ENCODE results near the gene FNDC3B. TPM values are rescaled to one million over a fixed set of nuclear protein-coding genes. Genes with fewer than 3 reads are reported as not detected.

The FNDC3B gene
- total RNA-seq, 2 donors from 2014 or later = 80.6 to 107 TPM

DNA sequence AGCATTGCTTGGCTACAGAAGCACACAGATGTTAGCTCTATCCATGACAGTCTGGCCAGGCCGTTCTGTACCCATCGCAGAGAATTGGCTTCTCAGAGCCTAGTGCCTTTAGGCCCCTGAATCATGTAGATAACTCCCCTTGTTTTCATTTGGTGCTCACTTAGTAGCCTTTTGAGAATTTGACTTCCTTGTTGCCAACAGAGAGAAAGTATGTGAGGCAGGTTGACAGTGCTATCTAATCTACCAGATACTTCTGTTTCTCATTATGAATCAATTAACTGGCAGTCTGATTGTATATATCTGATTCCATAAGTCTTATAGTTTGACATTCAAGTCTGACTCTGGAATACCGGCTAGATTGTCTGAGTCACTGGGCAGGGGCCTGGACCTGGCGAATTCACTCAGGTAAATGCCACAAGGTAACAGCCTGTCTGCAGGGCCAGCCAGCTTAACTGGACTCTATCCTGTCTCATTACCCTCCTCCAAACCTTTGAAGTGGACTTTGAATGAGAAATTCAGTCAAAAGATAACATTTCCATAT, 248.6 kb downstream of the FNDC3B start:
- WGBS, 2 experiments (ENCODE audit: insufficient coverage in 1 of 2, insufficient read length in 1 of 2) = 95 to 96% methylated on average over 2 to 4 of the region's 4 CpGs
- Mint-ChIP-seq H3K27me3 (ENCODE audit: insufficient read depth) (no peaks in the 10 kb centered on the region), H3K9me3 (no peaks in the 10 kb centered on the region), H3K4me1 (peaks cover 21% of the 10 kb centered on the region), H3K27ac (peak overlapping the region; percentile 0), H3K36me3 (ENCODE audit: low read depth) (peaks cover 41% of the 10 kb centered on the region), H3K4me3 (no peak overlapping the region)
- DNase-seq = no peak
- Histone ChIP-seq H3K27ac (ENCODE audit: low read depth, low read length) (no peak overlapping the region), H3K9me3 (ENCODE audit: control insufficient read depth, low read length) (no peaks in the 10 kb centered on the region), H3K27me3 (ENCODE audit: control insufficient read depth, insufficient read depth, low read length, poor library complexity, severe bottlenecking) (no peaks in the 10 kb centered on the region), H3K36me3 (ENCODE audit: control insufficient read depth, insufficient read depth, low read length) (peaks cover 95% of the 10 kb centered on the region), H3K9ac (ENCODE audit: extremely low read depth, low read length, poor library complexity, severe bottlenecking) (no peak overlapping the region), H3K4me3 (ENCODE audit: low read length) (no peak overlapping the region), H3K4me1 (ENCODE audit: control insufficient read depth, insufficient read depth, low read length) (peaks cover 2% of the 10 kb centered on the region)
- TF ChIP-seq, protein P1, sequence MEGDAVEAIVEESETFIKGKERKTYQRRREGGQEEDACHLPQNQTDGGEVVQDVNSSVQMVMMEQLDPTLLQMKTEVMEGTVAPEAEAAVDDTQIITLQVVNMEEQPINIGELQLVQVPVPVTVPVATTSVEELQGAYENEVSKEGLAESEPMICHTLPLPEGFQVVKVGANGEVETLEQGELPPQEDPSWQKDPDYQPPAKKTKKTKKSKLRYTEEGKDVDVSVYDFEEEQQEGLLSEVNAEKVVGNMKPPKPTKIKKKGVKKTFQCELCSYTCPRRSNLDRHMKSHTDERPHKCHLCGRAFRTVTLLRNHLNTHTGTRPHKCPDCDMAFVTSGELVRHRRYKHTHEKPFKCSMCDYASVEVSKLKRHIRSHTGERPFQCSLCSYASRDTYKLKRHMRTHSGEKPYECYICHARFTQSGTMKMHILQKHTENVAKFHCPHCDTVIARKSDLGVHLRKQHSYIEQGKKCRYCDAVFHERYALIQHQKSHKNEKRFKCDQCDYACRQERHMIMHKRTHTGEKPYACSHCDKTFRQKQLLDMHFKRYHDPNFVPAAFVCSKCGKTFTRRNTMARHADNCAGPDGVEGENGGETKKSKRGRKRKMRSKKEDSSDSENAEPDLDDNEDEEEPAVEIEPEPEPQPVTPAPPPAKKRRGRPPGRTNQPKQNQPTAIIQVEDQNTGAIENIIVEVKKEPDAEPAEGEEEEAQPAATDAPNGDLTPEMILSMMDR (conservative IDR thresholded peaks at IDR 0.05) = no peak

DNA sequence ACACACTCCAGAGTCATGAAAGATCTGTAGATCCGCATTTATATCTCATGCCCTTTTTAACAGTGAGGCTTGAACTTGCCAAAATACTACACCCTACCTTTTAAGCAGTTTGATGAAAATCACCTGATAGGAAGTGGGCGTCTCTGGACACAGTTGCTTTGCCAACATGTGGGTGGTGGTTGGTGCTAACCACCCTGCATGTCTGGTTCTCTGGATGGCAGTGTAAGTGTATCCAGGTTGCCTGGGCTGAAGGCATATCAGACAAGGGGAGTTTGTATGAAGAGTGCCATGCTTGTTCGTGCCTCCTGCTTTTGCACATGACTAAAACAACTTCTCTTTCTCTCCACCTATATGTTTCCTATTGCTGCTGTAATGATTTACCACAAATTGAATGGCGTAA, 249.3 kb downstream of the FNDC3B start:
- no peaks in the 10 kb centered on the region for H3K9me3 ChIP-seq (ENCODE audit: control insufficient read depth, low read length)
- H3K27ac Mint-ChIP-seq = no peak overlapping the region
- H3K9me3 Mint-ChIP-seq = no peaks in the 10 kb centered on the region
- H3K36me3 ChIP-seq (ENCODE audit: control insufficient read depth, insufficient read depth, low read length) = peaks cover 96% of the 10 kb centered on the region
- peaks cover 21% of the 10 kb centered on the region for H3K4me1 Mint-ChIP-seq
- H3K36me3 Mint-ChIP-seq (ENCODE audit: low read depth) = peaks cover 41% of the 10 kb centered on the region
- no peak overlapping the region for H3K27ac ChIP-seq (ENCODE audit: low read depth, low read length)
- 94 to 100% methylated on average over 2 to 4 of the region's 4 CpGs for WGBS, 2 experiments (ENCODE audit: insufficient coverage in 1 of 2, insufficient read length in 1 of 2)
- H3K27me3 Mint-ChIP-seq (ENCODE audit: insufficient read depth) = no peaks in the 10 kb centered on the region
- H3K27me3 ChIP-seq (ENCODE audit: control insufficient read depth, insufficient read depth, low read length, poor library complexity, severe bottlenecking) = no peaks in the 10 kb centered on the region
- TF ChIP-seq, protein P1 (conservative IDR thresholded peaks at IDR 0.05) = no peak
- H3K4me3 Mint-ChIP-seq = no peak overlapping the region
- no peak overlapping the region for H3K9ac ChIP-seq (ENCODE audit: extremely low read depth, low read length, poor library complexity, severe bottlenecking)
- no peak overlapping the region for H3K4me3 ChIP-seq (ENCODE audit: low read length)
- no peak for DNase-seq
- H3K4me1 ChIP-seq (ENCODE audit: control insufficient read depth, insufficient read depth, low read length) = peaks cover 2% of the 10 kb centered on the region

DNA sequence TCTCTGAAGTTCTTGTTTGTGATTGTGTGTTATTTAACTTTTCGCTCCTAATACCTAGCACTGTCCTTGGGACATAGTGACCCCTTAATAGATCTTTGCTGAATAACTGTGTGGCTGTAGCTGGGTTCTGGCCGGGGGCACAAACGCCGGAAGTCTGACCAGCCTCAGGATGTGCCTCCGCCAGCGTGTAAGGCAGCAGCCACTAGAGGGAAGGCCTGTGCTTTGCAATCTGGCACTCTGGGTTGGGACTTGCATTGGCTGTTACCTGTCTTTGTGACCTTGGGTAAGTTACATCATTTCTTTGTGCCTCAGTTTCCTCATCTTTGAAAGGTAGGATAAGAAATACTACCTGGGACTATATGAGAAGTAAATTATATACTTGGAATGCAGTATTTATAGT, 250.2 kb downstream of the FNDC3B start:
- Histone ChIP-seq H3K27me3 (ENCODE audit: control insufficient read depth, insufficient read depth, low read length, poor library complexity, severe bottlenecking) (no peaks in the 10 kb centered on the region), H3K4me3 (ENCODE audit: low read length) (no peak overlapping the region), H3K9me3 (ENCODE audit: control insufficient read depth, low read length) (no peaks in the 10 kb centered on the region), H3K4me1 (ENCODE audit: control insufficient read depth, insufficient read depth, low read length) (peaks cover 2% of the 10 kb centered on the region), H3K36me3 (ENCODE audit: control insufficient read depth, insufficient read depth, low read length) (peaks cover 96% of the 10 kb centered on the region), H3K27ac (ENCODE audit: low read depth, low read length) (no peak overlapping the region), H3K9ac (ENCODE audit: extremely low read depth, low read length, poor library complexity, severe bottlenecking) (no peak overlapping the region)
- Mint-ChIP-seq H3K4me1 (peaks cover 21% of the 10 kb centered on the region), H3K4me3 (no peak overlapping the region), H3K36me3 (ENCODE audit: low read depth) (peaks cover 47% of the 10 kb centered on the region), H3K27ac (peak overlapping the region; percentile 28), H3K27me3 (ENCODE audit: insufficient read depth) (no peaks in the 10 kb centered on the region), H3K9me3 (no peaks in the 10 kb centered on the region)
- 83 to 96% methylated on average over 4 to 6 of the region's 6 CpGs for WGBS, 2 experiments (ENCODE audit: insufficient coverage in 1 of 2, insufficient read length in 1 of 2)
- TF ChIP-seq, protein P1 (conservative IDR thresholded peaks at IDR 0.05) = peak; percentile 77
- peak; percentile 77 for DNase-seq

Measured in endodermal cell (in vitro differentiated cells).